SU-DHL-6 (cell line): ENCODE data around the gene SPRY4.

Experiments used
- H2AFZ ChIP-seq: fragments of 200-600 bp; sonication (generic); 2 replicates; pipeline ENCODE4 v1.6.1; 2014; ENCODE audit warnings: low read depth, mild to moderate bottlenecking, moderate library complexity, mixed read lengths, antibody characterized with exemption, low read length; ENCODE audit not compliant: severe bottlenecking
- H3F3A ChIP-seq: fragments of 200-600 bp; shearing (Covaris generic); 2 replicates; pipeline ENCODE4 v1.6.0; 2016; ENCODE audit warnings: antibody characterized with exemption, mild to moderate bottlenecking; ENCODE audit not compliant: insufficient read depth
- H3K27ac ChIP-seq: fragments of 200-600 bp; sonication (generic); 2 replicates; pipeline ENCODE4 v1.5.1; 2016; ENCODE audit warnings: low read depth, mild to moderate bottlenecking, low read length, moderate library complexity, mixed read lengths
- H3K27me3 ChIP-seq: fragments of 200-600 bp; sonication (generic), shearing (Covaris generic); 2 replicates; pipeline ENCODE4 v1.6.0; 2014; ENCODE audit warnings: mild to moderate bottlenecking, low read length
- H3K36me3 ChIP-seq: fragments of 200-600 bp; sonication (generic); 2 replicates; pipeline ENCODE4 v1.6.1; 2014; ENCODE audit warnings: mild to moderate bottlenecking, low read length, mixed read lengths
- H3K4me2 ChIP-seq: fragments of 300-600, 200-600 bp; shearing (Covaris generic), sonication (generic); 2 replicates; pipeline ENCODE4 v1.6.0; 2014; ENCODE audit warnings: low read length, low read depth, mild to moderate bottlenecking; ENCODE audit not compliant: poor library complexity, severe bottlenecking
- H3K4me3 ChIP-seq: fragments of 200-600 bp; sonication (generic); 2 replicates; pipeline ENCODE4 v1.5.1; 2014; ENCODE audit warnings: antibody characterized with exemption, low read length, mild to moderate bottlenecking, mixed read lengths; ENCODE audit not compliant: insufficient read depth, poor library complexity, severe bottlenecking
- H3K79me2 ChIP-seq: fragments of 200-600 bp; sonication (generic); 2 replicates; pipeline ENCODE4 v1.6.1; 2014; ENCODE audit warnings: mild to moderate bottlenecking, low read length, moderate library complexity; ENCODE audit not compliant: insufficient read depth
- H3K9ac ChIP-seq: fragments of 200-600 bp; sonication (generic); 2 replicates; pipeline ENCODE4 v1.7.0; 2014; ENCODE audit warnings: mild to moderate bottlenecking, low read length
- H3K9me2 ChIP-seq: fragments of 200-600 bp; sonication (generic); replicated peaks from 2 replicates; pipeline ENCODE4 v1.6.1; 2014; ENCODE audit warnings: low read length; ENCODE audit not compliant: insufficient read depth
- H3K9me3 ChIP-seq: fragments of 200-600 bp; sonication (generic); 2 replicates; pipeline ENCODE4 v1.6.1; 2014; ENCODE audit warnings: low read length, mixed read lengths; ENCODE audit not compliant: insufficient read depth
- H4K20me1 ChIP-seq: fragments of 200-600 bp; sonication (generic); 2 replicates; pipeline ENCODE4 v1.6.1; 2014; ENCODE audit warnings: low read depth, mild to moderate bottlenecking, antibody characterized with exemption, low read length, moderate library complexity, mixed read lengths
- EZH2phosphoT487 ChIP-seq: fragments of 200-600 bp; sonication (generic), shearing (Covaris generic); conservative IDR thresholded peaks from 2 replicates; pipeline ENCODE4 v1.6.1; 2018; ENCODE audit warnings: mild to moderate bottlenecking, antibody characterized with exemption, low read length, moderate library complexity, mixed read lengths
- TF ChIP-seq, protein P1 (sequence below): fragments of 200-600 bp; sonication (generic); IDR thresholded peaks from one replicate; pipeline ENCODE4 v1.5.1; 2017; ENCODE audit warnings: antibody characterized with exemption, mild to moderate bottlenecking, low read length, moderate library complexity; ENCODE audit not compliant: insufficient read depth, poor library complexity, severe bottlenecking

SPRY4 gene

DNA sequence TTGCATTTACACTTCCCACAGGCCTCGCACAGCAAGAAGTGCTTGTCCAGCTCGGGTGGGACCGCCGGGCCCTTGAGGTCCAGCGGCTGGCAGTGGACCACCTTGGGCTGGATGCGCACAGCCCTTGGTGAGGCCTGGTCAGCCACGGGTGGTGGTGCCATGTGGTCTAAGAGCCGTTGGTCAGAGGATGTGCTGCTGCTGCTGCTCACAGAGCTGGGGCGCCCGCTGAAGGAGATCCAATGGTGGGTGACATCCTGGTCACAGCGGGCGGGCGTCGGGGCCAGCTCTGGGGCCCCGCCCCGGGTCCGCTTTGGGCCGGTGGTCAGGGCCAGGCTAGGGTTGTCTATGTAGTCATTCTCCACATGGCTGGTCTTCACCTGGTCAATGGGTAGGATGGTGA lies 10.2 kb downstream of the SPRY4 start:
- TF ChIP-seq EZH2phosphoT487 = no peak
- TF ChIP-seq, protein P1, sequence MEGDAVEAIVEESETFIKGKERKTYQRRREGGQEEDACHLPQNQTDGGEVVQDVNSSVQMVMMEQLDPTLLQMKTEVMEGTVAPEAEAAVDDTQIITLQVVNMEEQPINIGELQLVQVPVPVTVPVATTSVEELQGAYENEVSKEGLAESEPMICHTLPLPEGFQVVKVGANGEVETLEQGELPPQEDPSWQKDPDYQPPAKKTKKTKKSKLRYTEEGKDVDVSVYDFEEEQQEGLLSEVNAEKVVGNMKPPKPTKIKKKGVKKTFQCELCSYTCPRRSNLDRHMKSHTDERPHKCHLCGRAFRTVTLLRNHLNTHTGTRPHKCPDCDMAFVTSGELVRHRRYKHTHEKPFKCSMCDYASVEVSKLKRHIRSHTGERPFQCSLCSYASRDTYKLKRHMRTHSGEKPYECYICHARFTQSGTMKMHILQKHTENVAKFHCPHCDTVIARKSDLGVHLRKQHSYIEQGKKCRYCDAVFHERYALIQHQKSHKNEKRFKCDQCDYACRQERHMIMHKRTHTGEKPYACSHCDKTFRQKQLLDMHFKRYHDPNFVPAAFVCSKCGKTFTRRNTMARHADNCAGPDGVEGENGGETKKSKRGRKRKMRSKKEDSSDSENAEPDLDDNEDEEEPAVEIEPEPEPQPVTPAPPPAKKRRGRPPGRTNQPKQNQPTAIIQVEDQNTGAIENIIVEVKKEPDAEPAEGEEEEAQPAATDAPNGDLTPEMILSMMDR = no peak
- no peak overlapping the region for H3K4me2 ChIP-seq
- no peaks in the 10 kb centered on the region for H4K20me1 ChIP-seq
- H3K27ac ChIP-seq = no peak overlapping the region
- no peak overlapping the region for H2AFZ ChIP-seq
- no peaks in the 10 kb centered on the region; the same call in 1 of the 2 replicates for H3K27me3 ChIP-seq
- no peak overlapping the region for H3K9ac ChIP-seq
- H3K36me3 ChIP-seq = no peaks in the 10 kb centered on the region
- H3K4me3 ChIP-seq = no peak overlapping the region
- H3K79me2 ChIP-seq = no peaks in the 10 kb centered on the region
- no peaks in the 10 kb centered on the region for H3K9me2 ChIP-seq
- H3F3A ChIP-seq = no peaks in the 10 kb centered on the region
- no peaks in the 10 kb centered on the region for H3K9me3 ChIP-seq

DNA sequence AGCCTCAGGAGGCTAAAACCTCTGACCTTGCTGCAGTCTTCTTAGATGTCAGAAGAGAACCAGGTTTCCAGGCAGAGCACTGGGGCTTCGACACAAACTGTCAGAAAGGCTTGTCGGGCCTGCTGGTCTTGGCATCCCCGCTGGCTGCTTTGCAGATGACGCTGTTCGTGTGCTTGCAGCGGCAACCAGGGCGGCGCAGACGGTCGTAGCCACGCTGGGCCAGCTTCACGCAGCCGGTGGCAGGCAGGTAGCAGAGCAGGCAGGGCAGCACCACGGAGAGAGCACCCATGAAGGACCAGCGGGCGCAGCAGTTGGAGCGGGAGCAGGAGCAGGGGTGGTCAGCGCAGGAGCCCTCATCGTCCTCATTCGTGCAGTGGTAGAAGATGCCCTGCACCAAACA lies 10.7 kb downstream of the SPRY4 start:
- Histone ChIP-seq H3K9me2 (no peaks in the 10 kb centered on the region), H3K36me3 (no peaks in the 10 kb centered on the region), H3F3A (no peaks in the 10 kb centered on the region), H3K4me3 (no peak overlapping the region), H4K20me1 (no peaks in the 10 kb centered on the region), H3K27me3 (no peaks in the 10 kb centered on the region; the same call in 1 of the 2 replicates), H3K9me3 (no peaks in the 10 kb centered on the region), H3K27ac (no peak overlapping the region), H3K4me2 (no peak overlapping the region), H3K79me2 (no peaks in the 10 kb centered on the region), H3K9ac (no peak overlapping the region), H2AFZ (no peak overlapping the region)
- TF ChIP-seq EZH2phosphoT487 = no peak
- TF ChIP-seq, protein P1 = no peak

DNA sequence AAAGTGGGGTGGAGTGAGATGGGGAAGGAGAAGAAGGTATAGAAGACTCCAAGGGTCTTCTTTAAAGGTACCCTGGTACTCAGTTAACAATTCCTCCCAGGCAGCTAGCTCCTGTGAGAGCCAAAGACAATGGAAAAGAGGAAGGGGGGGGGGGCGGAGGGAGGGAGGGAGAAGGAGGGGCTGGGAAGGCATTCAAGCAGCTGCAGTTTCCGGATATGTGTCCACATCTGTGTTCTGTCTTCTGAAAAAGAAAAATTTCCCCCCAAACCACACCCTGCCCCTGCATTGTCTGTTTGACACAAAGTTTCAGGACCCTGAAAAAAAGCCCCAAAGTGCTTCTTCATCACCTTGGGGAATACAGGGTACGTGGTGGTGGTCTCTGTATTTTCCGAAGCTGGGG lies 11.1 kb downstream of the SPRY4 start:
- Histone ChIP-seq H3K4me2 (no peak overlapping the region), H3K36me3 (no peaks in the 10 kb centered on the region), H3K4me3 (no peak overlapping the region), H3K27me3 (no peaks in the 10 kb centered on the region; the same call in 1 of the 2 replicates), H2AFZ (no peak overlapping the region), H4K20me1 (no peaks in the 10 kb centered on the region), H3K27ac (no peak overlapping the region), H3K9ac (no peak overlapping the region), H3K79me2 (no peaks in the 10 kb centered on the region), H3K9me3 (no peaks in the 10 kb centered on the region), H3F3A (no peaks in the 10 kb centered on the region), H3K9me2 (no peaks in the 10 kb centered on the region)
- TF ChIP-seq EZH2phosphoT487 = no peak
- TF ChIP-seq, protein P1 = no peak
